ENCODE results near the gene SLC39A11.
"Not testable (repeated sequence)": the region's sequence is repeated elsewhere in the genome, so short reads cannot be mapped to it uniquely, and the experiment has no call there.

Gene SLC39A11

DNA sequence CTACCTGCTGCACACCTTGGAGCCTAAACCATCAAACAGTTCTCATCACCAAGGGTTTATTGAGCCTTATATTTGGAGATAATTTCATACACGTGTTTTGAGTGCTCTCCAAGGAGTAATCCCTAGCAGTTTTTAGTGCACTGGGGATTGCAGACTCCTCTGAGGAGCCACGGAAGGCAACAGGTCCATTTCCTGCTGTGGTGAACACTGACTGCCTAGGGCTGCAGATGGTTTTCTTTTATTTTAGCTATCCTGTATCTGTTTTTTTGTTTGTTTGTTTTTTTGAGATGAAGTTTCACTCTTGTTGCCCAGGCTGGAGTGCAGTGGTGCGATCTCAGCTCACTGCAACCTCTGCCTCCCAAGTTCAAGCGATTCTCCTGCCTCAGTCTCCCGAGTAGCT is 93.0 kb downstream of the SLC39A11 start:
- not testable (repeated sequence) for DNase-seq

GRCh38 chr17:72998343-72998742 is 94.1 kb downstream of the SLC39A11 start:
- DNase-seq = no peak

DNA sequence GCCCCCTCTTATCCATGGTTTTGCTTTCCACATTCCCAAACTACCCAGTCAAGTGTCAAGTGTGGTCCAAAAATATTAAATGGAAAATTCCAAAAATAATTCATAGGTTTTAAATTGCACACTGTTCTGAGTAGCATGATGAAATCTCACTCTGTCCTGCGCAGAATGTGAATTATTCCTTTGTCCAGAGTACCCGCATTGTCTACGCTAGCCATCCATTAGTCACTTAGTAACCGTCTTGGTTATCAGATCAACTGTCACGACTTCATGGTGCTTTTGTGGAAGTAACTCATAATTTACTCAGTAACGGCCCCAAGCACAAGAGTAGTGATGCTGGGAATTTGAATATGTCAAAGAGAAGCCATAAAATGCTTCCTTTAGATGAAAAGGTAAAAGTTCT is 94.9 kb downstream of the SLC39A11 start:
- DNase-seq = no peak

DNA sequence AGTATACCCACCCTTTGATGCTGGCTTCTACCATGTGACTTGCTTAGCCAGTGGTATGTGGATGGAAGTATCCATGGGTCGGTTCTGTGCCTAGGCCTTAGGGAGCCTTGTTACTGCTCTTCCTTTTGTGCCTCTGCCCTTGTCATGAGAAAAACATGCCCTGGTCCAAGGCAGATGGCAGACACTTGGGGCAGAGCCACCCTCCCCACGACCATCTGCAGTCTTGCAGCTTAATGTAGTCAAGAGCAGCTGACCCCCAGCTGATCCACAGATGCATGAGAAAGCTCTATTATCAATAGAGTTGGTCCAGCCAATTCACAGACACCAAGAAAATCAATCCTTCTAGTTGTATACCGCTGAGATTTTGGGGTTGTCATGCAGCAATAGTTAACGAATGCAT is 95.7 kb downstream of the SLC39A11 start:
- no peak for DNase-seq

GRCh38 chr17:72995008-72995656 is 97.4 kb downstream of the SLC39A11 start:
- no peak for DNase-seq

GRCh38 chr17:72992783-72993467 is 99.6 kb downstream of the SLC39A11 start:
- DNase-seq = not testable (repeated sequence)

DNA sequence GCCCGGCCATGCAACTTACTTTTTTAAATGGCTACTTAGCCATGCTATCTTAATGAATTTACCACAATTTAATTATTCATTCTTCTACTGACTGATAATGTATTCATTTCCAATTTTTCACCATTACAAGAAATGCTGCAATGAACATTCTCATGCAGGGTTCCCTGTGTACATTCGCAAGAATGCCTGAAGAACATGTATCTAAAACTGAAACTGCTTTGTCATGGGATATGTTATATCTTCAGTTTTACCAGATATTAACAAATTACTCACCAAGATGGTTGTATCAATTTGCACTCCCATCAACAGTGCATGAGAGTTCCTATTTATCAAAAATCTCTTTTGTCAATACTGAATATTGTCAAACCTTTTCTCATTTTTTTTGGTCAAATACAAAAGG is 100.8 kb downstream of the SLC39A11 start:
- no peak for DNase-seq

GRCh38 chr17:72989074-72989610 is 103.3 kb downstream of the SLC39A11 start:
- no peak for DNase-seq

DNA sequence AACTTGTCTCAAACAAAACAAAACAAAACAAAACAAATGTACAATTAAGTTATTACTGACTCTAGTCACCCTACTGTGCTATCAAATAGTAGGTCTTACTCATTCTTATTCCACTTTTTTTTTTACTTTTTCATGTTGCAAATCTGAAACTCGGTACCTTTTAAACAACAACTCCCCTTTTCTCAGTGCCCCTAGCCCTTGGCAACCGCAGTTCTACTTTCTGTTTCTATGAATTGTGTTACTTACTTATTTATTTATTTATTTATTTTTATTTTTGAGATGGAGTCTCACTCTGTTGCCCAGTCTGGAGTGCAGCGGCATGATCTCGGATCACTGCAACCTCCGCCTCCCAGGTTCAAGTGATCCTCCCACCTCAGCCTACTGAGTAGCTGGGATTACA is 104.0 kb downstream of the SLC39A11 start:
- no peak for DNase-seq

DNA sequence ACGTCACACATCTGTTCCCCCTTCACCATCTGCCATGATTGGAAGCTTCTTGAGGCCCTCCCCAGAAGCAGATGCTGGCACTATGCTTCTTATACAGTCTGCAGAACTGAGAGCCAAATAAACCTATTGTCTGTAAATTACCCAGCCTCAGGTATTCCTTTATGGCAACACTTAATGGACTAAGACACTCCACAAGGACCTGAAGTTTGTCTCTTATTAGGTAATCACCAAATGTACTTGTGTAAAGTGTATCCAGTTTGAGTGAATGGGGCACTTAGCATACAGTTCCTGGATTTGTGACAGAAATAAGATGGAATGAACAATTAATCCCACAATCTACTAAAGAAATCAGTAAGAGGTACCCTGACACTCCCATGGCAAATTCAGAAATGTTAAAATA is 105.3 kb downstream of the SLC39A11 start:
- DNase-seq = no peak

GRCh38 chr17:72985882-72986720 is 106.4 kb downstream of the SLC39A11 start:
- no peak for DNase-seq

DNA sequence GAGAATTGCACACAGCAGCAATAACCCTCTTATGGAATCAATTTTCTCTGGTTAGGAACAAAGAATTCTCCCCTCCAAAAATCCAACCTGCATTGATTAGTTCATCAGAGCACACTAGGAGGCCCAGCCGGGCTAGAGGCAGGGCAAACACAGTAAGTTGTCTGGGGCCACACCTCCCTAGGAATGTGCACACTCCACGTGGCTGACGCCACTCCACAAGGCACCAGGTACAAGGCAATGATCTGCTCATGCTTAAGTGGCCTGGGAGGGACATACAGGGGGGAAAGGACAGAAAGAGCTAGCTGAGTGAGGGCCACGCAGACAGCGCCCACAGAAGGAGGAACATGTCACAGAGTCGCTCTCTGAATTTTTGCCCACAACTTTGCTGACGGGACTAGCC is 107.6 kb downstream of the SLC39A11 start:
- DNase-seq = no peak

GRCh38 chr17:72984145-72984925 is 108.2 kb downstream of the SLC39A11 start:
- no peak for DNase-seq

DNA sequence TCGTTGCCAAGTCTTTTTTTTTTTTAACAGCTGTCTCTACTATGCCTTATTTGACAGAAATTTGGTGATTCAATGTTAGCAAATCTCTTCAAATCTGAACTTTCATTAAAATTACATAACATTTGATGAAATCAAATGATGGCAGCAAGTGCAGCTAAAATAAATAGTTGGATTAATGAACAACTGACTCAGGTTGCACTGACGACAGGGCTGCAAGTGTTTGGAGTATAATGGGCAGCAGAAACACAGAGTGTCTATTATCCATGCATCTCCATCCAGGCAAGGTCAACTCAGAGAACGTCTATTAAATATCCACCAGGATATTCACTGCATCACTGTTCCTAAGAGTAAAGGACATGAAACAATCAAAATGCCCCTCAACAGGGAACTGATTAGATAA is 109.8 kb downstream of the SLC39A11 start:
- no peak for DNase-seq

GRCh38 chr17:72978593-72979218 is 113.8 kb downstream of the SLC39A11 start:
- no peak for DNase-seq

GRCh38 chr17:72977771-72978417 is 114.6 kb downstream of the SLC39A11 start:
- no peak for DNase-seq

GRCh38 chr17:72976971-72977770 is 115.3 kb downstream of the SLC39A11 start:
- no peak for DNase-seq

DNA sequence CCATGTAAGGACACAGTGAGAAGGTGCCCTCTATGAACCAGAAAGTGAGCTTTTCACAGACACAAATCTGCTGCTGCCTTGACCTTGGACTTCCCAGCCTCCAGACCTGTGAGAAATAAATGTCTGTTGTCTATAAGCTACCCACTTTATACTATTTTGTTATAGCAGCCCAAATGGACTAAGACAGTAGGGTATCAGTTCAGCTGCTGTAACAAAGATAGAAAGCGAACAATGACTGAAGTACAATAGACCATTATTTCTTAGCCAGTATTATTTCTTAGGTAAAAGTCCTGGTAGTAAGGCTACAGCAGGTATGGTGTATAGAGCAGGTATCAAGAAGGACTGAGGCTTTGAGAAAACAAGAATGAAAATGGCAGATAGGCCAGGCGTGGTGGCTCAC is 117.0 kb downstream of the SLC39A11 start:
- DNase-seq = no peak

DNA sequence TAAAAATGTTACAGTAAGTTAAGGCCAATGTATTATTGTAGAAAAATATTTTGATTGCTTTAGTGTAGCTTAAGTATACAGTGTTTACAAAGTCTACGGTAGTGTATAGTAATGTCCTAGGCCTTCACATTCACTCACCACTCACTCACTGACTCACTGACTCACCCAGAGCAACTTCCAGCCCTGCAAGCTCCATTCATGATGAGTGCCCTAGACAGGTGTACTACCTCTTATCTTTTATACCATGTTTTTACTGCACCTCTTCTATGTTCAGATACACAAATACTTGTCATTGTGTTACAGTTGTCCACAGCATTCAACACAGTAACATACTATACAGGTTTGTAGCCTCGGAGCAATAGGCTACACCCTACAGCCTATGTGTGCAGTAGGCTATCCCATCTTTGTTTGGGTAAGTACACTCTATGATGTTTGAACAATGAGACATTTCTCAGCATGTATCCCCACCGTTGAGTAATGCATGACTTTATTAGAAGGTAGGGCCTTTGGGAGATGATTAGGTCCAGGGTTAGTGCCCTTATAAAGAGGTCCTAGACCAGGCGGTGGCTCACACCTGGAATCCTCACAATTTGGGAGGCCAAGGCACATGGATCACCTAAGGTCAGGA is 117.8 kb downstream of the SLC39A11 start:
- DNase-seq = no peak

DNA sequence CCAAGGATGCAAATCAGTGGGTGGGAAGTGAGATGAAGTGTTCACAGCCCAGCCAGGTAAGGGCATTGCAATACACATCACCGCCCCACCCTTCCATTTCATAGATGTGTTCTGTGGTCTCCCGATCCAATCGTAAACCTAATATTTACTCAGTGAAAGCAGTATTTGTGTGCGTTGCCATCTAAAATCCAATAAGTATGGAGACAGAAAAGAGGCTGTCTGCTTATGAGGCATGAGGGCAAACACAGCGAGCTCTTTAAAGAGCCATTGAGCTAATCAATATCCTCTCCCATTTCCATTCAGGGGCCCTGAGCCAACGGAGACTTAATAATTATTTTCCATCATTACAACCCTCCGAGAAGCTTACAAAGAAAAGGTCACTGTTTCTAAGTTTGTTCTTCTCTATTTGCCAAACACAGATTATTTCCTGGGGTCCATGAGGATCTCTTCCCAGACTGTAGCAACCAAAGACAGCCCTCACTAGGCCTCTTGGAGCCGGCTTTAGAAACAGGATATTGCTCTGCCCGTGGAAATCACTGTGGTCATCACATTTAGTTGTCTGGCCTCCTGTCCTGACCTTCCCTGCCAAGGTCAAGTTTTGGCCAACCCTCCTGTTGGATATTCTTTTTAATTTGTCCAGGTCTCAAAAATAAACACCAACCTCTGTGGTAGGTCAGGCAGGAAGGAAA is 120.1 kb downstream of the SLC39A11 start:
- no peak for DNase-seq
